GM23338 (cell line): ENCODE measurements around the gene APOBEC3A. TPM values are rescaled to one million over a fixed set of nuclear protein-coding genes. Genes with fewer than 3 reads are reported as not detected.

Experiments
- ATAC-seq: fragments of 200-7000 bp; cut with Tn5 transposase; 3 replicates; pipeline ENCODE4 v1.9.1; 2020
- DNase-seq: peaks from one replicate; pipeline ENCODE4 v3.0.0-alpha.2; 2015; ENCODE audit warnings: low spot score
- H2AFZ ChIP-seq: fragments of 200-600 bp; sonication (generic); 2 replicates; pipeline ENCODE4 v1.8.0; 2016; ENCODE audit warnings: antibody characterized with exemption, mild to moderate bottlenecking, moderate library complexity
- H3F3A ChIP-seq: fragments of 200-600 bp; sonication (generic); replicated peaks from 2 replicates; pipeline ENCODE4 v1.8.0; 2017; ENCODE audit warnings: antibody characterized with exemption, mixed run types, low read depth
- H3K27ac ChIP-seq: fragments of 200-600 bp; sonication (generic); 2 replicates; pipeline ENCODE4 v1.6.1; 2016; ENCODE audit warnings: low read depth
- H3K27me3 ChIP-seq: fragments of 200-600 bp; sonication (generic); 2 replicates; pipeline ENCODE4 v1.8.0; 2016; ENCODE audit warnings: mild to moderate bottlenecking, mixed run types, moderate library complexity; ENCODE audit not compliant: insufficient read depth
- H3K36me3 ChIP-seq: fragments of 200-600 bp; sonication (generic); 2 replicates; pipeline ENCODE4 v1.8.0; 2016; ENCODE audit warnings: mild to moderate bottlenecking; ENCODE audit not compliant: insufficient read depth
- H3K4me1 ChIP-seq: fragments of 200-600 bp; sonication (generic); 2 replicates; pipeline ENCODE4 v1.8.0; 2016; ENCODE audit warnings: mild to moderate bottlenecking, moderate library complexity; ENCODE audit not compliant: insufficient read depth
- H3K4me2 ChIP-seq: fragments of 200-600 bp; sonication (generic); 2 replicates; pipeline ENCODE4 v1.7.1; 2017; ENCODE audit warnings: mixed run types
- H3K4me3 ChIP-seq: fragments of 200-600 bp; sonication (generic); 2 replicates; pipeline ENCODE4 v1.6.1; 2016; ENCODE audit warnings: mixed run types
- H3K79me2 ChIP-seq: fragments of 200-600 bp; sonication (generic); replicated peaks from 2 replicates; pipeline ENCODE4 v1.8.0; 2017; ENCODE audit warnings: mild to moderate bottlenecking; ENCODE audit not compliant: insufficient read depth
- H3K9me2 ChIP-seq: fragments of 200-600 bp; sonication (generic); 2 replicates; pipeline ENCODE4 v1.8.0; 2017; ENCODE audit not compliant: insufficient read depth
- H4K20me1 ChIP-seq: fragments of 200-600 bp; sonication (generic); replicated peaks from 2 replicates; pipeline ENCODE4 v1.8.0; 2017; ENCODE audit warnings: mild to moderate bottlenecking; ENCODE audit not compliant: insufficient read depth
- H3K27ac Mint-ChIP-seq: 2 replicates; pipeline ENCODE4 v1.8.0; 2020; ENCODE audit warnings: inconsistent platforms, mild to moderate bottlenecking, moderate library complexity, mixed read lengths
- H3K27me3 Mint-ChIP-seq: 3 replicates; pipeline ENCODE4 v1.8.0; 2022; ENCODE audit warnings: low read depth, mild to moderate bottlenecking, moderate library complexity, mixed read lengths, inconsistent platforms; ENCODE audit not compliant: insufficient read depth, poor library complexity
- H3K36me3 Mint-ChIP-seq: 3 replicates; pipeline ENCODE4 v1.8.0; 2021; ENCODE audit warnings: low read depth, mild to moderate bottlenecking, inconsistent platforms, moderate library complexity, mixed read lengths
- H3K4me1 Mint-ChIP-seq: 3 replicates; pipeline ENCODE4 v1.8.0; 2020; ENCODE audit warnings: mild to moderate bottlenecking, inconsistent platforms, mixed read lengths
- H3K4me3 Mint-ChIP-seq: 3 replicates; pipeline ENCODE4 v1.8.0; 2021; ENCODE audit warnings: moderate library complexity, mild to moderate bottlenecking, inconsistent platforms, mixed read lengths
- H3K9me3 Mint-ChIP-seq: 3 replicates; pipeline ENCODE4 v1.8.0; 2020; ENCODE audit warnings: moderate library complexity, mild to moderate bottlenecking, inconsistent platforms, mixed read lengths
- CREB1 ChIP-seq: fragments of 250-450 bp; sonication (Bioruptor Pico); IDR thresholded peaks from 2 replicates; pipeline ENCODE4 v1.5.0; 2020; ENCODE audit warnings: low read depth, mild to moderate bottlenecking, moderate library complexity
- CTCF ChIP-seq, 2 experiments: fragments of 200-600 bp in 1 of 2; sonication (generic) in 1 of 2; conservative IDR thresholded peaks; 2 replicates each; pipeline versions ENCODE4 v1.5.1 to v1.6.1; 2016 to 2017; ENCODE audit warnings: antibody characterized with exemption in 2 of 2, low read depth in 2 of 2, mild to moderate bottlenecking in 2 of 2, moderate library complexity in 1 of 2
- ETS1 ChIP-seq: IDR thresholded peaks from 2 replicates; pipeline ENCODE4 v1.6.1; 2016; ENCODE audit warnings: antibody characterized with exemption
- EZH2 ChIP-seq: fragments of 200-600 bp; sonication (generic); IDR thresholded peaks from one replicate; pipeline ENCODE4 v1.8.0; 2017; ENCODE audit warnings: antibody characterized with exemption, mild to moderate bottlenecking, low read depth; ENCODE audit not compliant: unreplicated experiment
- EZH2phosphoT487 ChIP-seq: fragments of 200-600 bp; sonication (generic); IDR thresholded peaks from one replicate; pipeline ENCODE4 v1.8.1; 2018; ENCODE audit warnings: antibody characterized with exemption; ENCODE audit not compliant: unreplicated experiment
- JUNB ChIP-seq: IDR thresholded peaks from one replicate; pipeline ENCODE4 v1.6.1; 2016; ENCODE audit warnings: antibody characterized with exemption; ENCODE audit not compliant: unreplicated experiment
- NANOG ChIP-seq: IDR thresholded peaks from 2 replicates; pipeline ENCODE4 v1.6.1; 2016; ENCODE audit warnings: antibody characterized with exemption, borderline replicate concordance
- POLR2AphosphoS5 ChIP-seq: IDR thresholded peaks from 2 replicates; pipeline ENCODE4 v1.6.1; 2016; ENCODE audit warnings: antibody characterized with exemption, low read depth
- STAT1 ChIP-seq: IDR thresholded peaks from one replicate; pipeline ENCODE4 v1.6.1; 2016; ENCODE audit warnings: antibody characterized with exemption; ENCODE audit not compliant: unreplicated experiment
- ZNF114 ChIP-seq: fragments of 250-450 bp; sonication (Bioruptor Pico); IDR thresholded peaks from 2 replicates; pipeline ENCODE4 v1.5.0; 2020; ENCODE audit warnings: mild to moderate bottlenecking, moderate library complexity
- ZNF462 ChIP-seq: fragments of 250-450 bp; sonication (Bioruptor Pico); IDR thresholded peaks from 2 replicates; pipeline ENCODE4 v1.5.0; 2020; ENCODE audit warnings: mild to moderate bottlenecking, moderate library complexity
- polyA plus RNA-seq: library from polyadenylated mRNA; unstranded; fragments of >200 nt; fragmentation: Nextera tagmentation; extraction: Ambion mirVana; gene quantifications from 2 replicates; pipeline ENCODE4 v1.2.1, GENCODE V29; 2016
- total RNA-seq: library from RNA; depleted of rRNA; stranded (reverse); fragments of >200 nt; shearing (Covaris generic); gene quantifications from 2 replicates; pipeline ENCODE4 v1.2.3, GENCODE V29; 2014
- TF ChIP-seq, protein P1 (sequence below): IDR thresholded peaks from one replicate; pipeline ENCODE4 v1.6.1; 2018; ENCODE audit warnings: antibody characterized with exemption; ENCODE audit not compliant: unreplicated experiment

APOBEC3A gene
- total and polyA plus RNA-seq, 2 experiments from 2014 or later, result 0.21 TPM; not detected in 1

DNA sequence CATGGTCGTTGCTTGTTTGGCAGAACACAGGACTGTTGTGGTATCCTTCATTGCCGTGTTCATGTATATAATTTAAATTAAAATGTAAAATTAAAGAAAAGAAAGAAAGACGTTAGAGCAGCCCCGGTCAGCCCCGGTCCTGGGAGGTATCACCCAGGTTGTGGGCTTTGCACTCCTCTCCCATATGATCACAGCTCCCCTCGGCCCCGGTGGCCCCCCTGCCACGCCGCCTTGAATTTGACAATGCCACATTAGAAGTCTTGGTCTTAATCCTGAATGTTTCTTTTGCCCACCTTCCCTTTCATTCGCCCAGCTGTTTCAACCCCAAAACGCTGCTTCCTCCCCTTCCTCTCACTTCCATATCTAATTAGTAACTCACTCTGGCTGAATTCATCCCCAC lies 11.4 kb downstream of the APOBEC3A start (continued):
- TF ChIP-seq, protein P1, sequence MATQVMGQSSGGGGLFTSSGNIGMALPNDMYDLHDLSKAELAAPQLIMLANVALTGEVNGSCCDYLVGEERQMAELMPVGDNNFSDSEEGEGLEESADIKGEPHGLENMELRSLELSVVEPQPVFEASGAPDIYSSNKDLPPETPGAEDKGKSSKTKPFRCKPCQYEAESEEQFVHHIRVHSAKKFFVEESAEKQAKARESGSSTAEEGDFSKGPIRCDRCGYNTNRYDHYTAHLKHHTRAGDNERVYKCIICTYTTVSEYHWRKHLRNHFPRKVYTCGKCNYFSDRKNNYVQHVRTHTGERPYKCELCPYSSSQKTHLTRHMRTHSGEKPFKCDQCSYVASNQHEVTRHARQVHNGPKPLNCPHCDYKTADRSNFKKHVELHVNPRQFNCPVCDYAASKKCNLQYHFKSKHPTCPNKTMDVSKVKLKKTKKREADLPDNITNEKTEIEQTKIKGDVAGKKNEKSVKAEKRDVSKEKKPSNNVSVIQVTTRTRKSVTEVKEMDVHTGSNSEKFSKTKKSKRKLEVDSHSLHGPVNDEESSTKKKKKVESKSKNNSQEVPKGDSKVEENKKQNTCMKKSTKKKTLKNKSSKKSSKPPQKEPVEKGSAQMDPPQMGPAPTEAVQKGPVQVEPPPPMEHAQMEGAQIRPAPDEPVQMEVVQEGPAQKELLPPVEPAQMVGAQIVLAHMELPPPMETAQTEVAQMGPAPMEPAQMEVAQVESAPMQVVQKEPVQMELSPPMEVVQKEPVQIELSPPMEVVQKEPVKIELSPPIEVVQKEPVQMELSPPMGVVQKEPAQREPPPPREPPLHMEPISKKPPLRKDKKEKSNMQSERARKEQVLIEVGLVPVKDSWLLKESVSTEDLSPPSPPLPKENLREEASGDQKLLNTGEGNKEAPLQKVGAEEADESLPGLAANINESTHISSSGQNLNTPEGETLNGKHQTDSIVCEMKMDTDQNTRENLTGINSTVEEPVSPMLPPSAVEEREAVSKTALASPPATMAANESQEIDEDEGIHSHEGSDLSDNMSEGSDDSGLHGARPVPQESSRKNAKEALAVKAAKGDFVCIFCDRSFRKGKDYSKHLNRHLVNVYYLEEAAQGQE, result no peak
- TF ChIP-seq NANOG, result no peak
- no peak for TF ChIP-seq ETS1
- no peak for TF ChIP-seq JUNB
- TF ChIP-seq EZH2phosphoT487, result no peak
- TF ChIP-seq CTCF (conservative IDR thresholded peaks at IDR 0.05; ENCODE audit: low read depth in 2 of 2), result no peak
- no peak for TF ChIP-seq STAT1
- TF ChIP-seq CREB1 (CRISPR knock-in tag), result no peak
- TF ChIP-seq EZH2, result no peak
- TF ChIP-seq POLR2AphosphoS5, result no peak

DNA sequence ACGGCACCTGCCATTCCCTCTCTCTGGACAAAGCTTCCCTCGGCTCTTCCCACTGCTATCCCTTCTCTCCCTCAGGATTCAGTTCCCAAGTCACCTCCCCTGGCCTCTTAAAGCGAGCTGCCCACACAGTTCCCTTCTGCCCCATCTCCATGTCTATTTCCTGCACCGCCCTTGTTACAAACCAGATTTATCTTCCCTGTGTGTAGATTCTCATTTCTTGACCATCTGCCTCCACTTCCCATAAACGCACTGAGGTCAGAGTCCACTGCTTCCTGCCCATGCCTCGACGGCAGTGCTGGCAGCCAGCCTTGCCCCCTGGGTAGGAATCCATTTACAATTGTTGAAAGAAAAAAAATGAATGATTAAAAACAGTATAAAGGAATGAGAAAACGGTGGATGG lies 13.1 kb downstream of the APOBEC3A start:
- Histone ChIP-seq H3K4me3 (no peak overlapping the region), H3K27me3 (no peaks in the 10 kb centered on the region), H3K36me3 (no peaks in the 10 kb centered on the region), H3K9me2 (no peaks in the 10 kb centered on the region), H3K4me1 (no peaks in the 10 kb centered on the region), H4K20me1 (no peaks in the 10 kb centered on the region), H3K79me2 (no peaks in the 10 kb centered on the region), H2AFZ (no peak overlapping the region), H3F3A (no peaks in the 10 kb centered on the region), H3K4me2 (no peak overlapping the region), H3K27ac (no peak overlapping the region)
- DNase-seq, result no peak
- Mint-ChIP-seq H3K27ac (no peak overlapping the region), H3K27me3 (peaks cover 10% of the 10 kb centered on the region), H3K36me3 (peaks cover 9% of the 10 kb centered on the region; the same call in 2 of the 3 replicates), H3K9me3 (peaks cover 16% of the 10 kb centered on the region), H3K4me1 (peaks cover 9% of the 10 kb centered on the region), H3K4me3 (no peak overlapping the region)
- ATAC-seq, result no peak
- TF ChIP-seq CREB1 (CRISPR knock-in tag) (no peak), EZH2 (no peak), ZNF462 (CRISPR knock-in tag) (no peak), ETS1 (no peak), POLR2AphosphoS5 (no peak), ZNF114 (CRISPR knock-in tag) (no peak), JUNB (no peak)
